ENCODE results near the gene SLC29A1.

SLC29A1 gene

DNA sequence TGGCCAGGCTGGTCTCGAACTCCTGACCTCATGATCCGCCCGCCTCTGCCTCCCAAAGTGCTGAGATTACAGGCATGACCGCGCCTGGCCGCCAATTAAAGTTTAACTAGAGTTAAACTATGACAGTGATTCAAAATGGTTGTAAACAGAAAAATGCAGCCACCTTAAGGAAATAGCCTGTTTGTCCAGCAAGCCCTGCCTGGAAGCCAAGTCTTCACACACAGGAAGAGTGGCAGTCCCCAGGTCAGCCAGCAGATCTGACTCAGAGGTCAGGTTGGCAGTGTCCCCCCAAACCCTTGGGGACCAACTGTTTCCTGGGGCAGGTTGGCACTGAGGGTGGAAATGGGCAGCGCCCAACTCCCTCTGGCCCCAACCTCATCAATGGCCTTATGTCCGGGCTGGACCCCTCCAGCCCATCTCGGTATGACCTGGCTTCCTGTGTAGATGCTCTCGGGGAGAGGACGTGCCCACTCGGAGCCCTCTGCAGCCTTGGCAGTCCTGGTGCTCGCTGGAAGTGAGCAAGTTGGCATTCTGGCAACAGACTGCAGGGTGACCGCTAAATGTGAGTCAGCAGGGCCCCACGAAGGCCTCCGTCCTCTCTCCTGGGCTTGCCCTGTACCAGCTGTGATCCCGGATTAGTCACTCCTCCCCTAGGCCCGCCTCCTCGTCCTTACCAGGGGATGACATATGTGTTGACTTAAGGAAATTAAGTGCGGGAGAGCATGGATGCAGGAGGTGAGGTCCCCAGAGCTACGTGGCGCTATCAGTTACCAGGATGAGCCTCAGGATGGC is 13.8 kb downstream of the SLC29A1 start:
- DNase-seq (ENCODE audit: low spot score), result peak; percentile 82

DNA sequence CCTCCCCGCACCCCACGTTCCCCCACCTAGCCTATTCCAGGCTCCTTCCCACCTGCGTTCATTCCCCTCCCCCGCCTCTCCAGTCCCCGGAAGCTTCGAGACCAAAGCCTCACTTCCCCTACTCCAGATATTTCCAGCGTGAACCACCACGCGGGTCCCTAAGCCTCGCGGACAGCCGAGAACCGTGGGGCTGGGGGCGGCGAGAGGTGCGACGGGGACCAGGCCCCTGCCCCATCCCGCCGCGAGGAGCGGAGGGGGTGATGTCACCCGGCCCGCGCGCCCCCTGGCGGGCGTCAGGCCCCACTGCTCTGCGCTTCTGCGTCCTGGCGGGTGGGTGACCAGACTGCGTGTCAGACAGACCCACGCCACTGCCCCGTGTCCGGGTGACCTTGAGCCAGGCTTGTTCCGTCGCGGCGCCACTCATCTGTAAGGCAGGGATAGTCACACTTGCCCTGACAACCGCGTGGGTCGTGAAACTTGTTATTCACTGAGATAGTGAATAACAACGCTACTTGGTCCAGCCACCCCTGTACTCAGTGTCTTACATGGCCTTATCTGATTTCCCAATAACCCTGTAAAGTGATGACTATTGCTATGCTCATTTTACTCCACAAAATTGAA is 14.5 kb downstream of the SLC29A1 start:
- peak; percentile 77 for DNase-seq (ENCODE audit: low spot score)

DNA sequence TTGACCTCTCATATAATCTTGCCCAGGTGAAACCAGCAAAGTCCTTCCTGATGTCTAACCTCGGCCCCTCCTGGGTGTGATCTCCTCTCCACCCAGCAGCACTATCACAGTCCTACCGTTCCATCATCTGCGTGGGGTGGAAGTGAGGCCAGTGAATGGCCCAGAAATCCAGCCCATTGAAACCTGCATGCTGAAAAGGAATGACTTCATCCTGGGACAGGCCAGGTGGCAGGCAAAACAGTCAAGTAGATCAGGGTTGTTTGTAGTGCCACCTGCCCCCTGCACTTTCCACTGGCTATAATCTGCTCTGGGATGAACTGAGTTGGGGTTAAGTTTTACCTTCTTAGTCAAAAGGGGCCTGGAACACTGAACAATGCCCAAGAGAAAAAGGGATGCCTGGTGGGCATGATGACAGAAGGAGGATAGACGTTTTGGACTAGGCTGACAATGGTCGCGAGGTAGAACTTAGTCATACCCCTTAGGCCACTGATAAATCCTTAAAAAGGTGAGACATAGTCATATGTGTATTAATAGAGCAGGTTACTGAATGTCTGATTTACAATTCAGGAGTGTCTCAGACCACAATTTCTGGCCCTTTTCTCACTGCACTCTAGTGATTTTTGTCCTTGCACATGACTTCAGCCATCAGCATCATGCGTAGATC is 15.4 kb downstream of the SLC29A1 start:
- no peak for DNase-seq (ENCODE audit: low spot score)

DNA sequence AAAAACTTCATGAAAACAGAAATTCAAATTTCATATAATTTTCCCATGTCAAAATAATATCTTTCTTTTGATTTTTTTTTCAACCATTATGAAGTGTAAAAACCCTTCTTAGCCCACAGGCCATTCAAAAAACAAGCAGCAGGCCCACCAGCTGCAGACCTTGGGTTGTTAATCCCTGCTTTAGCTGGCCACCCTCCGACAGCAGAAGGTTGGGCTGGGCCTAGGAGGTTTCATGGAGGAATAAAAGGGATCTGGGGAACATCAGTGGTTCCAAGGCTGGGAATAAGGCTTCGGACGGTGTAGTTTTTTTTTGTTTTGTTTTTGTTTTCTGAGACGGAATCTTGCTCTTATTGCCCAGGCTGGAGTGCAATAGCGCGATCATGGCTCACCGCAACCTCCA is 19.9 kb downstream of the SLC29A1 start:
- no peak for DNase-seq (ENCODE audit: low spot score)

DNA sequence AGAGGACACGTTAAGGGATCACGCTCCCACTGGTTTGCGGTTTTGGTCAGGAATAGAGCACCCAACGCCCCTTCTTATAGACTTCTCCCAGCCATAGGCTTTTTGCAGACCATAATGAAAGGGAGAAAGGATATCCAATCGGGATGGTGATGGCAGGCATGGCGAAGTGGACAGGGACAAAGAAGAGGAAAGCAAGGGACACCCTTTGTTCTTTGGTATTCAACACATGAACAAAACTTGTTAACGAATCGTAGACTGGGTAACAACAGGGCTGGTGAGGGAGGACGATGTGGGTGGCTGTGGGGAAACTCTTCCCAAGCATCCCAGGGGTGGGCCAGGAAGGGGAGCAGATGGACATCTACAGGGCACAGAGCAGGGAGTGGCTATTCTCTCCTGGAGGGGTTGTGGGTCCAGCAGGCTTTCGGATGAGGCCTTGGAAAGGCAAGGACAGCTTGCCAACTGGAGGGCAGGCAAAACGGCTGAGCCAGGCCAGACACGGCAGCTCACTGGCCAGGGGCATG is 22.1 kb downstream of the SLC29A1 start:
- no peak for DNase-seq (ENCODE audit: low spot score)

DNA sequence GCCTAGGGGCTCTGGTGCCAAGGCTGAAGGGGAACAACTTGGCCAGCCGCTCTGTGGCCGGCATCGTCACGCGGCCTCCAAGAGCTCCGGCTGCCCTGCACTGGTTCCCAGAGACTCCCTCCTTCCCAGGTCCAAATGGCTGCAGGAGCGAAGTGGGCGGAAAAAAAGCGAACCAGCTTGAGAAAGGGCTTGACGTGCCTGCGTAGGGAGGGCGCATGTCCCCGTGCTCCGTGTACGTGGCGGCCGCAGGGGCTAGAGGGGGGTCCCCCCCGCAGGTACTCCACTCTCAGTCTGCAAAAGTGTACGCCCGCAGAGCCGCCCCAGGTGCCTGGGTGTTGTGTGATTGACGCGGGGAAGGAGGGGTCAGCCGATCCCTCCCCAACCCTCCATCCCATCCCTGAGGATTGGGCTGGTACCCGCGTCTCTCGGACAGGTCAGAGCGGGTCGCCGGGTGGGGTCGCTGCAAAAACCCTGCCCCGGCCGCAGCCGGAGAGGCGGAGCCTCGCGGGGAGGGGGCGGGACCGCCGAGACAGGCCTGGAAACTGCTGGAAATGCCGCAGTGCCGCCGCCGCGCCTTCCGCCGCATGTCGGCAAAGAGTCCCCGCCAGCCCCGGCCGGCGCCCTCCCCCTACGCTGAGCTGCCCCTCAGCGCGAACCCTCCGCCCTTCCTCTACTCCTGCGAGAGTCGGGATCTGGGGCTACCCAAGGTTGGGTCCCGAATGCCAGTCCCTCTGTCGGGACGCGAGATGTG is 22.7 kb downstream of the SLC29A1 start:
- peak; percentile 80 for DNase-seq (ENCODE audit: low spot score)

DNA sequence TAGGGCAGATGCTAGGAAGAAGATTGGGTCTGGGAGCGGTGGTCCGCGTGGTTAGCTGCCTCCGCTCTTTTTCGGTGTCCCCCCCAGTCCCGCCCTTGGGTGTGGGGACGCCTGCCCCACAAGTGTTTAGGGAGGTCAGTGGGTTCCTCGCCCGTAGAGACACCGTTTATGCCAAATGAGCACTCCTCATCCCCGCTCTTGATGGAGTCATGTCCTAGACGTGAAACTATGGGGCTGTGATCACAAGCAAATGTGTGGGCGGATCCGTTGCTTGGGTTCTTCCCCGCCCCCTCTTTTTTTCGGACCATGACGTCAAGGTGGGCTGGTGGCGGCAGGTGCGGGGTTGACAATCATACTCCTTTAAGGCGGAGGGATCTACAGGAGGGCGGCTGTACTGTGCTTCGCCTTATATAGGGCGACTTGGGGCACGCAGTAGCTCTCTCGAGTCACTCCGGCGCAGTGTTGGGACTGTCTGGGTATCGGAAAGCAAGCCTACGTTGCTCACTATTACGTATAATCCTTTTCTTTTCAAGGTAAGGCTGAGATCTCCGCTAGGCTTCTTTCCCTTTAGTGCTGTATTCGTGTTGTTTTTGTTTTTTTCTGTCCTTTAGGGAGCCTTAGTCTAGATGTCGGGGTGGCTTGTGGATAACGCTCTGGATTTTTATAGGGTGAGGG is 23.4 kb downstream of the SLC29A1 start, which contains the start of gene HSP90AB1:
Gene HSP90AB1 (plus strand): TSS at position 439 of the 675 bp plus-strand sequence. CDS start 1,529 bp downstream, outside the sequence.
- peak; percentile 98 for DNase-seq (ENCODE audit: low spot score)

DNA sequence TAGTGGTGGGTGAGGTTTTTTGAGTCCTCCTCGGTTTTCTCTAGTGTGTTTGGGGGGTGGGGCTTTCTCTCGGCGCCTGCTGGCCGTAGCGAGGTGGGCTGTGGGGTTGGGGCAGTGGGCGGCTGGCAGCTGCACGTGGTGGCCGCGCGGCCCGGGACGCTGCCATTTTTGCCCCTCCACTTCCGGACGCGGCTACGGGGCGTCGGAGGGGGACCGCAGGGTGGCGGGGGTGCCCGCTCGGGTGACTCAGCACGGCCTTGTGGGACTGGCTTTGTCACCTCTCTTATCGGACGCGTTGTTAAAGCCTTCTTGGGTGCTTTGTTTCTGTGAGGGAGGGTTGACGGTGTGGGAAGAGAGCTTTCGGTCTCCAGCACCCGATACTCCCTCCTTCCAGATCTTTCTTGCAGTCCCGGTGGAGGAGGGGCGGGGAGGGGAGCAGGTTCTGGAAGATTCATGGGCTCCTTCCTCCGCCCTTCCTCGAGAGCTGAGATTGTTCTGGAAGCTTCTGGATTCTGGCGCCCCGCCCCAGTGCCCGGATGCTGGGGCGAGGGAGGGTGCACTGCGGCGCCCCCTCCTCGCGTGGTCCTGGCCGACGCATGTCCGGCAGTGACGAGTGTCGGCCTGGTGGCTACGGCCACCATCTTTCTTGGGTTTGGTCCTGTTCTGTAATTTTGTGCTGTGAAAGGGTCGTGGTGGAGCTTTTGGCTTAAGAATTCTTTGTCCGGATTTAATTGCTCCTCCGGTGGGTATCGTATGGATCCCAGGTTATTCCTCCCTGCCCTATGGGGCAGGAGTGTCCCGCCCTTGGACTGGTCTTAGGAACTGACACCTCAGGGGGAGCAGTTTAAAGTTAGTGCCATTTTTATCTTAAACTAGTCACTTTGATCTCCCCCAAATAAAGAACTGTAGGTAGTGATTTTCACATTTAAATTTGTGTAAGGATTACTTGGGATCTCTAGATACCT is 24.2 kb downstream of the SLC29A1 start:
- peak; percentile 92 for DNase-seq (ENCODE audit: low spot score)

DNA sequence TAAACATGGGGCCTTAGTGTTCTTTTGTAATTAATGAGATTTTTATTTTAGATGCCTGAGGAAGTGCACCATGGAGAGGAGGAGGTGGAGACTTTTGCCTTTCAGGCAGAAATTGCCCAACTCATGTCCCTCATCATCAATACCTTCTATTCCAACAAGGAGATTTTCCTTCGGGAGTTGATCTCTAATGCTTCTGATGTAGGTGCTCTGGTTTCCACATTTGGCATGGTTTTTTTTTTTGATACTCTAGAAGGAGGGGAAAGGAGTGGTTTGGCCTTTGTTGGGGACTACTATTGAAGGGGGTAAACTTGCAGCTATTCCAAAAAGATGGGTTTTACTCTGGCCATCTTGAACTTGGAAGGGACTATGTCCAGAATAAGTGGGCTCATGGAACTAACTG is 25.2 kb downstream of the SLC29A1 start:
- no peak for DNase-seq (ENCODE audit: low spot score)

DNA sequence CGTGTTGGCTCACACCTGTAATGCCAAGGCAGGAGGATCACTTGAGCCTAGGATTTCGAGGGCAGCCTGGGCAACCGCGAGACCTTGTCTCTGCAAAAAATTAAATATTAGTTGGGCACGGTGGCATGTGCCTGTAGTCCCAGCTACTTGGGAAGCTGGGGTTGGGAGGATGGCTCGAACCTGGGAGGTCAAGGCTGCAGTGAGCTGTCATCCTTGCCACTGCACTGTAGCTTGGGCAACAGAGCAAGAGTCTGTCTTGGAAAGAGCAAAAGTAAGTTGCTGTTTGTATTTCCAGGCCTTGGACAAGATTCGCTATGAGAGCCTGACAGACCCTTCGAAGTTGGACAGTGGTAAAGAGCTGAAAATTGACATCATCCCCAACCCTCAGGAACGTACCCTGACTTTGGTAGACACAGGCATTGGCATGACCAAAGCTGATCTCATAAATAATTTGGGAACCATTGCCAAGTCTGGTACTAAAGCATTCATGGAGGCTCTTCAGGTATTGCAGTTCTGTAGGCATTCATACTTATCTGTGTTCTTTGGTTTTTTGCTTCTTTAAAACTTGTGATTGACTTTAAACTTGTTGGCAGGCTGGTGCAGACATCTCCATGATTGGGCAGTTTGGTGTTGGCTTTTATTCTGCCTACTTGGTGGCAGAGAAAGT is 25.8 kb downstream of the SLC29A1 start:
- DNase-seq (ENCODE audit: low spot score), result no peak

DNA sequence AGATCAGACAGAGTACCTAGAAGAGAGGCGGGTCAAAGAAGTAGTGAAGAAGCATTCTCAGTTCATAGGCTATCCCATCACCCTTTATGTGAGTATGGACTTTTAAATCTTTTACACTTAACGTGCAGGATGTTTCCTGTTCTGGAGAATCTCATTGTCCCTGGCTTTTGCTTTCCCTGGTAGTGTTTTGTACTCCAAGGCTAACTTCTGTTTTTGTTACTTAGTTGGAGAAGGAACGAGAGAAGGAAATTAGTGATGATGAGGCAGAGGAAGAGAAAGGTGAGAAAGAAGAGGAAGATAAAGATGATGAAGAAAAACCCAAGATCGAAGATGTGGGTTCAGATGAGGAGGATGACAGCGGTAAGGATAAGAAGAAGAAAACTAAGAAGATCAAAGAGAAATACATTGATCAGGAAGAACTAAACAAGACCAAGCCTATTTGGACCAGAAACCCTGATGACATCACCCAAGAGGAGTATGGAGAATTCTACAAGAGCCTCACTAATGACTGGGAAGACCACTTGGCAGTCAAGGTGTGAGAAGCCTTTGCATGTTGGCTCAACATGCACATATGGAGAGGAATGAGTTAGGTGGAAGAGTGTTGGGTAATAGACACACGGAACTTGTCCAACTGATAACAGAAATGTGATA is 26.8 kb downstream of the SLC29A1 start:
- DNase-seq (ENCODE audit: low spot score), result no peak

DNA sequence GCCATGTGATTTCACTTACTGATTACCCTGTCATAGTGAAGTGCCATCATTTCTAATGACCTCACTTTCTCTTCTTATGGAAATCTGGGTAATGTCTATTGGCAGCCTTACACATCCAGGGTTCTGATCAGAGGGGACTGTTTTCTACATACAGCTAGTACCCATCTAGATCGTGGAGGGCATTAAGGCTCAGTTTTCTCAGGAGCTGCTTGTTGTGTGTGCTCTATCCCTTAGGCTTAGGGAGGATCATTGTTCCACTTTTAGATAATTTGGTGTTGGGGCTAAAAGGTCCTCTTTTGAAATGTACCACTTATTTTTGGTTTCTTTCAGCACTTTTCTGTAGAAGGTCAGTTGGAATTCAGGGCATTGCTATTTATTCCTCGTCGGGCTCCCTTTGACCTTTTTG is 27.3 kb downstream of the SLC29A1 start:
- no peak for DNase-seq (ENCODE audit: low spot score)

DNA sequence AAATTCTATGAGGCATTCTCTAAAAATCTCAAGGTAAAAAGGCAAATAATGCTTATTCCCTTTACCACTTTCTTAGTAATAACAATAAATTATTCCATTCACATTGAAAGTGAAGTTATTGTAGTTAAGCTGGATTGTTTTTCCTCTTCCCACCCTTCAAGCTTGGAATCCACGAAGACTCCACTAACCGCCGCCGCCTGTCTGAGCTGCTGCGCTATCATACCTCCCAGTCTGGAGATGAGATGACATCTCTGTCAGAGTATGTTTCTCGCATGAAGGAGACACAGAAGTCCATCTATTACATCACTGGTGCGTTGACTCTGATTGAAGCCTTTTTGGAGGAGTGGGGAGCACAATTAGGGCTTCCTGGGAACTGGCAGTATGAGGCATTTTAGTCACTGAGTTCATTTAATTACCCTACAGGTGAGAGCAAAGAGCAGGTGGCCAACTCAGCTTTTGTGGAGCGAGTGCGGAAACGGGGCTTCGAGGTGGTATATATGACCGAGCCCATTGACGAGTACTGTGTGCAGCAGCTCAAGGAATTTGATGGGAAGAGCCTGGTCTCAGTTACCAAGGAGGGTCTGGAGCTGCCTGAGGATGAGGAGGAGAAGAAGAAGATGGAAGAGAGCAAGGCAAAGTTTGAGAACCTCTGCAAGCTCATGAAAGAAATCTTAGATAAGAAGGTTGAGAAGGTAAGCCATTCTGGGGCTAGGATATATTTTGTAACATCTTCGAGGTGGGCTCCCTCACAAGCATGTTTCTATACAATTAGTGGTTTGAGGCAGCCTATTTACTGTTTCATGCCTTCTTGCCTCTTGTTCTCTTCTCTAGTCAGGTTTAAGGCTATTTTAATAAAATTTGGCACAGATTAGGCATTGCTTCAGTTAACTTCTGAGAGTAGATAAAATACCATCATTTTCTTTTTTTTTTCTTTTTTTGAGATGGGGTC is 28.5 kb downstream of the SLC29A1 start:
- DNase-seq (ENCODE audit: low spot score), result no peak

DNA sequence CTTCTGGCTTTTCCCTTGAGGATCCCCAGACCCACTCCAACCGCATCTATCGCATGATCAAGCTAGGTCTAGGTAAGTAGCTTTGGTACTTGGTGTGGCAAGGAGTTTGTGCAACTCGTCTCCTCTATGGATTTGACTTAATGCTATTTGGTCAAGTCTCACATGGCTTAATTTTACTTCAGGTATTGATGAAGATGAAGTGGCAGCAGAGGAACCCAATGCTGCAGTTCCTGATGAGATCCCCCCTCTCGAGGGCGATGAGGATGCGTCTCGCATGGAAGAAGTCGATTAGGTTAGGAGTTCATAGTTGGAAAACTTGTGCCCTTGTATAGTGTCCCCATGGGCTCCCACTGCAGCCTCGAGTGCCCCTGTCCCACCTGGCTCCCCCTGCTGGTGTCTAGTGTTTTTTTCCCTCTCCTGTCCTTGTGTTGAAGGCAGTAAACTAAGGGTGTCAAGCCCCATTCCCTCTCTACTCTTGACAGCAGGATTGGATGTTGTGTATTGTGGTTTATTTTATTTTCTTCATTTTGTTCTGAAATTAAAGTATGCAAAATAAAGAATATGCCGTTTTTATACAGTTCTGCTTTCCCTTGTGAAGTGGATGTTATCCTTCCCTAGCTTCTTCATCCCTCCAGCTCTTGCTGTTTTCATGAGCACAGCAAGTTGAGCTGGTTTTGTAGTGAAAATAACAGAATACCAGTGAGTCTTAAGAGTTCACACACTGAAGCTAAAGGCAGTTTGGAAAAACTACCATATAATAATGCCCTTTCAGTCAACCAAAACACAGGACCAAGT is 30.1 kb downstream of the SLC29A1 start:
- DNase-seq (ENCODE audit: low spot score), result peak; percentile 60

DNA sequence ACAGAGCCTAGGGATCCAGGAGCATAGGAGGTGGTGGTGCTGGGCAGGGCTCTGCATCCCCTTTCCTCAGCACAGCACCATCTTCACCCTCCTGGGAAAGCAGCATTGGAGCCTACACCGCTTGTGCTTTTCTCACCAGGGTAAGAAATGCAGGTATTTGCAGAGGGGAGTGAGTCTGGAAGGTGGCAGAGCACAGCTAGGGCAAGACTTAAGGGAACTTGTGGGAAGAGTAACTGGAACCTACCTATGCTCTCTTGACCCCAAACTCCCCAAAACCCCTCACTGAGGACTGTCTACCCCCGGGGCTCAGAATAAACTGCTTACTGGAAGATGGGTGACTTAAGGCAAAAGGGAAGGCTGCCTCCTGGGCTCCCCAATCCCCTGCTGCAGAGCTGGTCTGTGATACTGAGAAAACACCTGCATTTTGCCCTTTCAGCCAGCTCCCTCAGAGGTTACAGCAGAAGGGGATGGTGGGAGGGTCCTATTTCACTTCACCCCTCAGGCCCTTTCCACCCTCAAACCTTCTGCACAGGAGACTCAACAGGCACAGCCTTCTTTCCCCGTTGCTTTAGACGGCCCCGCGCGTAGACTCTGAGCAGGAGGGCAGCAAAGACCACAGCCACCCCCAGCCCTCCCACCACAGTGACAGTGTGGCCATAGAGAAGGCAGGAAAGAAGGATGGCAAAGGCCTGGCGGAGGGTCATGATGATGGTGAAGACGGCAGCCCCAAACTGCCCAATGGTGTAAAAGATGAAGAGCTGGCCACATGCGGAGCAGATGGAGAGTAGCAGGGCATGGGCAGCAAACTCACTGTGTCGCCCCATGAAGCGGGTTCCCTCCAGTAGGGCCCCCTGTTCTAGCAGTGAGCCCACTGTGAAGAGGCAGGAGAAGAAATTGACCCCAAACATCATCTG is 31.1 kb downstream of the SLC29A1 start:
- no peak for DNase-seq (ENCODE audit: low spot score)

Data from CD4-positive, alpha-beta T cell treated with Interleukin-15 for 4 hours (primary cell).